HEK293 (cell line): ENCODE measurements around the gene NAT10.

Experiments
- INSM2 ChIP-seq: fragments of 450-650 bp; formaldehyde crosslinking; IDR thresholded peaks from 2 replicates; pipeline ENCODE4 v1.5.1; 2016; ENCODE audit warnings: missing biosample characterization, missing genetic modification characterization
- KLF9 ChIP-seq: fragments of 450-650 bp; formaldehyde crosslinking; IDR thresholded peaks from 2 replicates; pipeline ENCODE4 v1.5.1; 2016; ENCODE audit warnings: missing biosample characterization, missing genetic modification characterization, low read depth
- MZF1 ChIP-seq: fragments of 450-650 bp; formaldehyde crosslinking; IDR thresholded peaks from 2 replicates; pipeline ENCODE4 v1.5.1; 2017; ENCODE audit warnings: missing biosample characterization, missing genetic modification characterization, borderline replicate concordance
- OVOL3 ChIP-seq: fragments of 450-650 bp; formaldehyde crosslinking; IDR thresholded peaks from 2 replicates; pipeline ENCODE4 v1.5.1; 2016; ENCODE audit warnings: missing biosample characterization, missing genetic modification characterization
- PRDM4 ChIP-seq: fragments of 450-650 bp; formaldehyde crosslinking; IDR thresholded peaks from 2 replicates; pipeline ENCODE4 v1.5.1; 2017; ENCODE audit warnings: missing biosample characterization, missing genetic modification characterization
- TSHZ1 ChIP-seq: fragments of 450-650 bp; formaldehyde crosslinking; IDR thresholded peaks from 2 replicates; pipeline ENCODE4 v1.5.1; 2016; ENCODE audit warnings: missing biosample characterization, missing genetic modification characterization, borderline replicate concordance
- WT1 ChIP-seq: fragments of 450-650 bp; formaldehyde crosslinking; IDR thresholded peaks from 2 replicates; pipeline ENCODE4 v1.5.1; 2016; ENCODE audit warnings: missing biosample characterization, missing genetic modification characterization
- ZBTB20 ChIP-seq: fragments of 450-650 bp; formaldehyde crosslinking; IDR thresholded peaks from 2 replicates; pipeline ENCODE4 v1.5.1; 2016; ENCODE audit warnings: missing biosample characterization, missing genetic modification characterization
- ZNF133 ChIP-seq: fragments of 450-650 bp; formaldehyde crosslinking; IDR thresholded peaks from 2 replicates; pipeline ENCODE4 v1.5.1; 2016; ENCODE audit warnings: missing biosample characterization, missing genetic modification characterization
- ZNF140 ChIP-seq: fragments of 450-650 bp; formaldehyde crosslinking; IDR thresholded peaks from 2 replicates; pipeline ENCODE4 v1.5.1; 2016; ENCODE audit warnings: missing biosample characterization, missing genetic modification characterization
- ZNF16 ChIP-seq: fragments of 450-650 bp; formaldehyde crosslinking; IDR thresholded peaks from 2 replicates; pipeline ENCODE4 v1.5.1; 2016; ENCODE audit warnings: low read depth, missing biosample characterization, missing genetic modification characterization
- ZNF174 ChIP-seq: fragments of 450-650 bp; formaldehyde crosslinking; IDR thresholded peaks from 2 replicates; pipeline ENCODE4 v1.5.0; 2017; ENCODE audit warnings: missing biosample characterization, mild to moderate bottlenecking, missing genetic modification characterization
- ZNF19 ChIP-seq: fragments of 450-650 bp; formaldehyde crosslinking; IDR thresholded peaks from 2 replicates; pipeline ENCODE4; 2016; ENCODE audit warnings: missing biosample characterization, missing genetic modification characterization, low read depth
- ZNF266 ChIP-seq: fragments of 450-650 bp; formaldehyde crosslinking; IDR thresholded peaks from 2 replicates; pipeline ENCODE4 v1.5.1; 2016; ENCODE audit warnings: missing biosample characterization, missing genetic modification characterization, low read depth
- ZNF311 ChIP-seq: fragments of 450-650 bp; formaldehyde crosslinking; IDR thresholded peaks from 2 replicates; pipeline ENCODE4 v1.5.1; 2017; ENCODE audit warnings: missing biosample characterization, missing genetic modification characterization, borderline replicate concordance
- ZNF404 ChIP-seq: fragments of 450-650 bp; formaldehyde crosslinking; IDR thresholded peaks from 2 replicates; pipeline ENCODE4 v1.5.1; 2017; ENCODE audit warnings: missing biosample characterization, missing genetic modification characterization
- ZNF548 ChIP-seq: fragments of 450-650 bp; formaldehyde crosslinking; IDR thresholded peaks from 2 replicates; pipeline ENCODE4 v1.5.1; 2016; ENCODE audit warnings: missing biosample characterization, missing genetic modification characterization
- ZNF645 ChIP-seq: fragments of 450-650 bp; formaldehyde crosslinking; IDR thresholded peaks from 2 replicates; pipeline ENCODE4; 2016; ENCODE audit warnings: missing biosample characterization, missing genetic modification characterization
- ZNF670 ChIP-seq: fragments of 450-650 bp; formaldehyde crosslinking; IDR thresholded peaks from 2 replicates; pipeline ENCODE4 v1.5.1; 2016; ENCODE audit warnings: missing biosample characterization, missing genetic modification characterization, low read depth
- ZNF677 ChIP-seq: fragments of 450-650 bp; IDR thresholded peaks from 2 replicates; pipeline ENCODE4 v1.5.0; 2018; ENCODE audit warnings: missing biosample characterization, mild to moderate bottlenecking, missing genetic modification characterization, moderate library complexity
- ZNF76 ChIP-seq: fragments of 450-650 bp; formaldehyde crosslinking; IDR thresholded peaks from 2 replicates; pipeline ENCODE4; 2016; ENCODE audit warnings: low read depth, missing biosample characterization, missing genetic modification characterization, borderline replicate concordance
- ZNF785 ChIP-seq: fragments of 450-650 bp; formaldehyde crosslinking; IDR thresholded peaks from 2 replicates; pipeline ENCODE4 v1.5.1; 2016; ENCODE audit warnings: missing biosample characterization, missing genetic modification characterization
- ZSCAN30 ChIP-seq: fragments of 450-650 bp; IDR thresholded peaks from 2 replicates; pipeline ENCODE4 v1.5.1; 2018; ENCODE audit warnings: missing biosample characterization, mild to moderate bottlenecking, missing genetic modification characterization, moderate library complexity
- ZXDB ChIP-seq: fragments of 450-650 bp; formaldehyde crosslinking; IDR thresholded peaks from 2 replicates; pipeline ENCODE4 v1.5.1; 2016; ENCODE audit warnings: missing biosample characterization, missing genetic modification characterization
- TF ChIP-seq, protein P1 (sequence below): fragments of 450-650 bp; IDR thresholded peaks from 2 replicates; pipeline ENCODE4 v1.5.1; 2018; ENCODE audit warnings: missing biosample characterization, missing genetic modification characterization
- TF ChIP-seq, protein P2 (sequence below): fragments of 450-650 bp; formaldehyde crosslinking; IDR thresholded peaks from 2 replicates; pipeline ENCODE4 v1.5.0; 2017; ENCODE audit warnings: missing biosample characterization, missing genetic modification characterization, borderline replicate concordance

The NAT10 gene

DNA sequence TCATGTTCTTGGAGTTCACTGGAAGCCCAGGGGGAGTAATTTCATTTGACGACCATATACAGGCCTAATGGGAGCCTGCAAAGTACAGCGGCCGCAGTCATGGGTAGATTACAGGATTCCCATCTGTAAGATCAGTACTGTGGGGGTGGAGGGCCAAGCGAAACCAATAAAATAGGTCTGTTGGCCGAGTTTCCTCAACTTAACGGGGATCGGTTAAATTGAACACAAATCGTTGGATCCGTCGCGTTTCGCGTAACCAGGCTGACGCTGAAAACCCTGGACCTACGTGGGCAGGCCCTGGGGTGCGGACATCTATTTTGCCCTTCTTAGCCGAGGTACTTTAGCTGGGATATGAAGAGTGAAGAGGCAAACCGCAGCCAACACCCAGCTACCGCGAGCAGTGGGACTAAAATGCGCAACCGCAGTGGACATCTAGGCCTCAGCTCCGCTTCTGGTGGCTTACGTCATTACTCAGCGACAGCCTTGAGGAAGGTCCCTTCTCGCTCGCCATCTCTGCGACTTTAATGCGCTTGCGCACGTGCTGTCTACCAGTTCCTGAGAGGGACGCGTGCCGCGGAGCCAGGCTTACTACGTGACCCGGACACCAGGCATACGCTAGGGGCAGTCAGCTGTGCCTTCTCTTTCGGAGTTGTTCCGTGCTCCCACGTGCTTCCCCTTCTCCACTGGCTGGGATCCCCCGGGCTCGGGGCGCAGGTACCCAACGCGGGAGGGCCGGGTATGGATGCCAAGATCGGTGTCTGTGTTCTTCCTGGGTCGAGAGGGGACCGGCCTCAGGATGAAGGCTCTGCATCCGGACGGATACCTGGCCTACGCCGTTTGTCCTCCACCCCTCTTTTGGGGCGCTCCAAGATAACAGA is at the start of gene NAT10 (continued):
- no peak for TF ChIP-seq PRDM4 (tag by site-specific recombination)
- TF ChIP-seq ZNF548 (tag by site-specific recombination), result no peak
- peak; percentile 56; the same call in 1 of the 2 replicates for TF ChIP-seq ZNF76 (tag by site-specific recombination)
- TF ChIP-seq, protein P1, sequence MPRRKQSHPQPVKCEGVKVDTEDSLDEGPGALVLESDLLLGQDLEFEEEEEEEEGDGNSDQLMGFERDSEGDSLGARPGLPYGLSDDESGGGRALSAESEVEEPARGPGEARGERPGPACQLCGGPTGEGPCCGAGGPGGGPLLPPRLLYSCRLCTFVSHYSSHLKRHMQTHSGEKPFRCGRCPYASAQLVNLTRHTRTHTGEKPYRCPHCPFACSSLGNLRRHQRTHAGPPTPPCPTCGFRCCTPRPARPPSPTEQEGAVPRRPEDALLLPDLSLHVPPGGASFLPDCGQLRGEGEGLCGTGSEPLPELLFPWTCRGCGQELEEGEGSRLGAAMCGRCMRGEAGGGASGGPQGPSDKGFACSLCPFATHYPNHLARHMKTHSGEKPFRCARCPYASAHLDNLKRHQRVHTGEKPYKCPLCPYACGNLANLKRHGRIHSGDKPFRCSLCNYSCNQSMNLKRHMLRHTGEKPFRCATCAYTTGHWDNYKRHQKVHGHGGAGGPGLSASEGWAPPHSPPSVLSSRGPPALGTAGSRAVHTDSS, result no peak; the same call in 1 of the 2 replicates
- peak; percentile 59; the same call in 1 of the 2 replicates for TF ChIP-seq MZF1 (tag by site-specific recombination)
- no peak for TF ChIP-seq ZNF19 (tag by site-specific recombination)
- no peak for TF ChIP-seq ZNF140 (tag by site-specific recombination)
- peak; percentile 66; the same call in 1 of the 2 replicates for TF ChIP-seq ZBTB20
- TF ChIP-seq ZNF174, result no peak
- TF ChIP-seq ZSCAN30 (tag by site-specific recombination), result peak; percentile 12; the same call in 1 of the 2 replicates
- 0 out of 2 replicates have a peak, but pooled peaks have one; percentile 8 for TF ChIP-seq WT1 (tag by site-specific recombination)
- TF ChIP-seq, protein P2, sequence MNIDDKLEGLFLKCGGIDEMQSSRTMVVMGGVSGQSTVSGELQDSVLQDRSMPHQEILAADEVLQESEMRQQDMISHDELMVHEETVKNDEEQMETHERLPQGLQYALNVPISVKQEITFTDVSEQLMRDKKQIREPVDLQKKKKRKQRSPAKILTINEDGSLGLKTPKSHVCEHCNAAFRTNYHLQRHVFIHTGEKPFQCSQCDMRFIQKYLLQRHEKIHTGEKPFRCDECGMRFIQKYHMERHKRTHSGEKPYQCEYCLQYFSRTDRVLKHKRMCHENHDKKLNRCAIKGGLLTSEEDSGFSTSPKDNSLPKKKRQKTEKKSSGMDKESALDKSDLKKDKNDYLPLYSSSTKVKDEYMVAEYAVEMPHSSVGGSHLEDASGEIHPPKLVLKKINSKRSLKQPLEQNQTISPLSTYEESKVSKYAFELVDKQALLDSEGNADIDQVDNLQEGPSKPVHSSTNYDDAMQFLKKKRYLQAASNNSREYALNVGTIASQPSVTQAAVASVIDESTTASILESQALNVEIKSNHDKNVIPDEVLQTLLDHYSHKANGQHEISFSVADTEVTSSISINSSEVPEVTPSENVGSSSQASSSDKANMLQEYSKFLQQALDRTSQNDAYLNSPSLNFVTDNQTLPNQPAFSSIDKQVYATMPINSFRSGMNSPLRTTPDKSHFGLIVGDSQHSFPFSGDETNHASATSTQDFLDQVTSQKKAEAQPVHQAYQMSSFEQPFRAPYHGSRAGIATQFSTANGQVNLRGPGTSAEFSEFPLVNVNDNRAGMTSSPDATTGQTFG (tag by site-specific recombination), result no peak
- no peak for TF ChIP-seq ZNF16 (tag by site-specific recombination)
- 0 out of 2 replicates have a peak, but pooled peaks have one; percentile 48 for TF ChIP-seq OVOL3
- no peak for TF ChIP-seq ZNF311 (tag by site-specific recombination)
- no peak for TF ChIP-seq INSM2
- TF ChIP-seq KLF9 (tag by site-specific recombination), result no peak
- no peak for TF ChIP-seq ZNF670 (tag by site-specific recombination)
- no peak for TF ChIP-seq ZNF133 (tag by site-specific recombination)
- no peak for TF ChIP-seq ZNF404 (tag by site-specific recombination)
- TF ChIP-seq TSHZ1, result no peak
- TF ChIP-seq ZXDB, result peak; percentile 73; the same call in 1 of the 2 replicates
- TF ChIP-seq ZNF266 (tag by site-specific recombination), result no peak
- TF ChIP-seq ZNF645 (tag by site-specific recombination), result no peak
- no peak for TF ChIP-seq ZNF677
- TF ChIP-seq ZNF785 (tag by site-specific recombination), result no peak
